Measurements from ENCODE around the gene RBM47. TPM values are rescaled to one million over a fixed set of nuclear protein-coding genes. Genes with fewer than 3 reads are reported as not detected.
A peak's percentile ranks its signal among the peaks of the same experiment; 100 is the strongest.
"Not testable (repeated sequence)": the region's sequence is repeated elsewhere in the genome, so short reads cannot be mapped to it uniquely, and the experiment has no call there.

The RBM47 gene
- total RNA-seq, 4 donors from 2014 or later, result 182 to 423 (median 320) TPM

DNA sequence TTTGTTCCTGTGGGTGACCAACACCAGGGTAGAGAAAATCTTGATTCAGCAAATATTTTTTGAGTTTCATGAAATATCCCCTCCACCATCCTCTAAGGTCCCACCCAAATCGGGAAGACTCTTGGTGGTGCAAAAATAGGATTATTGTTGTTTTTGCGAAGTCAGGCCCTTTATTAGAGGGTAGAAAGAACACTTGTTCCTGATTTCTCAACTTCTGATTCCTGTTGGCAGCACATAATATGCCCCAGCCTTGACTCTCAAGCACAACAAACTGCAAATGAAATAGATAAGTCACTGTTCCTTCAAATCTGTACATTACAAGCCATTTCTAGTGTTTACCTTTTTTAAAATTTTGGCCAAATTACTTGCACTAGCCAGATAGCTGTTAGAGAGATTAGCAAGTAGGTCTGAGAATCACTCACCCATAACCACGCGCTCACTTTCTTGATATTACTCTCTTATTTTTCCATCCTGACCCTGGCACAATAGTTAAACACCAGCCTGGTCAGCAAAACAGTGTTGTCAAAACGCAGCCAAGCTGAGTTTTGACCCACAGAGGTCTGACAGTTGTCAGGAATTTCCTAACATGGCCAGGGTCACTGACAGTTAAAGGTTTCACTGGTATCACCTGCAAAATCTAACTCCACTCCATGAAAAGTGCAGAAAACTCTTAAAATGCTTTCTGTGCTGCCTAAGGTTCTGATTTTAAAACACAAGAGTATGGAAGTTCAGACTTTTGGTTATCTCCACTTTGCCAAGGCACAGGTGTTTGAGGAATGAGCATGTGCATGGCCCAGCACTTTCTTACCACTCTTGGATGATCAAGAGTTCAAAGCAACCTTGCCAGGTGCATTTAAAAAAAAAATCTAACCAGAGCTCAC is 69.8 kb downstream of the RBM47 start:
- Histone ChIP-seq H3K27me3 (no peaks in the 10 kb centered on the region), H3K4me3 (no peak overlapping the region), H3K4me1 (no peaks in the 10 kb centered on the region), H3K27ac (peak overlapping the region in 2 of 4 donors; percentile 35 to 43), H3K36me3 (no peaks in the 10 kb centered on the region), H3K9me3 (no peaks in the 10 kb centered on the region)
- no peak for DNase-seq
- no peak for TF ChIP-seq CTCF (IDR thresholded peaks at IDR 0.05)
- no peak for TF ChIP-seq POLR2A (IDR thresholded peaks at IDR 0.05)

GRCh38 chr4:40557736-40558135 is 71.9 kb downstream of the RBM47 start:
- H3K27me3 ChIP-seq, result no peaks in the 10 kb centered on the region
- no peak for DNase-seq
- no peaks in the 10 kb centered on the region for H3K4me1 ChIP-seq
- no peak overlapping the region for H3K27ac ChIP-seq
- no peaks in the 10 kb centered on the region for H3K9me3 ChIP-seq
- no peak for TF ChIP-seq CTCF (IDR thresholded peaks at IDR 0.05)
- TF ChIP-seq POLR2A (IDR thresholded peaks at IDR 0.05), result no peak
- H3K4me3 ChIP-seq, result no peak overlapping the region
- H3K36me3 ChIP-seq, result no peaks in the 10 kb centered on the region

- Histone ChIP-seq H3K36me3 (no peaks in the 10 kb centered on the region), H3K4me1 (peaks cover 0 to 11% (median 0%) of the 10 kb centered on the region in 4 donors), H3K4me3 (no peak overlapping the region), H3K27me3 (no peaks in the 10 kb centered on the region), H3K27ac (peak overlapping the region in 2 of 4 donors; percentile 4 to 47), H3K9me3 (no peaks in the 10 kb centered on the region)
- no peak for DNase-seq
- TF ChIP-seq CTCF (IDR thresholded peaks at IDR 0.05) (no peak), POLR2A (IDR thresholded peaks at IDR 0.05) (no peak)
Measured at GRCh38 chr4:40555176-40555900, 74.3 kb downstream of the RBM47 start.

DNA sequence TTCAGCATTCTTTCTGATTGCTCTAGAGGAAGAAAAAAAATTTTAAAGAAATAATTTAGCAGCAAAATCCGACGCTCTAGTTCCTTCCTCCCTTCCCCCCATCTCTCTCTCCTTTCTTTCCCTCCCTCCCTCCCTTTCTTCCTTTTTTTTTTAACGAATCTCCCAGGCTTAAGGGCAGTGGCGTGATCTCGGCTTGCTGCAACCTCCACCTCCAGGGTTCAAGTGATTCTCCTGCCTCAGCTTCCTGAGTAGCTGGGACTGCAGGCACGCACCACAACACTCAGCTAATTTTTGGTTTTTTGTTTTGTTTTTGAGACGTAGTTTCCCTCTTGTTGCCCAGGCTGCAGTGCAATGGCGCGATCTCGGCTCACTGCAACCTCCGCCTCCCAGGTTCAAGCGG is 75.0 kb downstream of the RBM47 start:
- H3K36me3 ChIP-seq, H3K27me3 ChIP-seq, DNase-seq, H3K4me3 ChIP-seq, H3K9me3 ChIP-seq: not testable (repeated sequence)
- Histone ChIP-seq H3K4me1 (peaks cover 0 to 14% (median 0%) of the 10 kb centered on the region in 4 donors), H3K27ac (peak overlapping the region in 3 of 4 donors; percentile 13 to 47 (median 31))

GRCh38 chr4:40553995-40554394 is 75.7 kb downstream of the RBM47 start:
- Histone ChIP-seq H3K36me3 (no peaks in the 10 kb centered on the region), H3K27ac (peak overlapping the region in 3 of 4 donors; percentile 13 to 47 (median 31)), H3K4me3 (no peak overlapping the region), H3K9me3 (no peaks in the 10 kb centered on the region), H3K4me1 (peaks cover 0 to 17% (median 0%) of the 10 kb centered on the region in 4 donors), H3K27me3 (no peaks in the 10 kb centered on the region)
- peak in 1 of 3 donors; percentile 35 for DNase-seq
- TF ChIP-seq POLR2A (IDR thresholded peaks at IDR 0.05) (no peak), CTCF (IDR thresholded peaks at IDR 0.05) (no peak)

GRCh38 chr4:40552536-40552935 is 77.1 kb downstream of the RBM47 start:
- Histone ChIP-seq H3K4me3 (no peak overlapping the region), H3K27me3 (no peaks in the 10 kb centered on the region), H3K27ac (no peak overlapping the region), H3K4me1 (peaks cover 0 to 31% (median 0%) of the 10 kb centered on the region in 4 donors), H3K36me3 (no peaks in the 10 kb centered on the region), H3K9me3 (no peaks in the 10 kb centered on the region)
- TF ChIP-seq CTCF (IDR thresholded peaks at IDR 0.05) (no peak), POLR2A (IDR thresholded peaks at IDR 0.05) (no peak)
- DNase-seq, result no peak

DNA sequence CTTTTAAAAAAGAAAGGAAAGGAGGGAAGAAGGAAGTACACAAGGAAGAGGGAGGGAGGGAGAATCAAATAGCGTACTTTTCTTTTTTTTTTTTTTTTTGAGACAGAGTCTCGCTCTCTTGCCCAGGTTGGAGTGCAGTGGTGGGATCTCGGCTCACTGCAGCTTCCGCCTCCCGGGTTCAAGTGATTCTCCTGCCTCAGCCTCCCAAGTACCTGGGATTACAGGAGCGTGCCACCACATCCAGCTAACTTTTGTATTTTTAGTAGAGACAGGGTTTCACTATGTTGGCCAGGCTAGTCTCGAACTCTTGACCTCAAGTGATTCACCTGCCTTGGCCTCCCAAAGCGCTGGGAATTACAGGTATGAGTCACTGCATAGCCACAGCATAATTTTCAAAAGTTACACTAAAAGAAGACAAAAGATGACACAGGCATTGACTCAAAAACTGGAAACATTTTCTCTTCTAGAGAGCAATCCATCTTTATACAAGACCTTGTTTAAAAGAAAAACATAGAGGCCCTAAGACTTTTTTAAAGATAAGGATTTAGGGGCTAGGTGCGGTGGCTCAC is 78.0 kb downstream of the RBM47 start:
- H3K9me3 ChIP-seq, H3K36me3 ChIP-seq, H3K27me3 ChIP-seq, DNase-seq: not testable (repeated sequence)
- Histone ChIP-seq H3K4me3 (peak overlapping the region in 3 of 4 donors; percentile 0 to 40 (median 40)), H3K27ac (peak overlapping the region in 3 of 4 donors; percentile 51 to 66 (median 56)), H3K4me1 (peaks cover 0 to 40% (median 0%) of the 10 kb centered on the region in 4 donors)

All from Peyer's patch (tissue), 4 donors.